ENCODE measurements around the gene WDR88.

WDR88 gene

GRCh38 chr19:33214596-33214995, 82.7 kb downstream of the WDR88 start:
- no peak overlapping the region for H3K27ac ChIP-seq (ENCODE audit: low read depth, low read length, poor library complexity, severe bottlenecking)
- H3K4me3 ChIP-seq (ENCODE audit: low read depth, low read length, poor library complexity, severe bottlenecking) = no peak overlapping the region
- H3K36me3 ChIP-seq (ENCODE audit: insufficient read depth, low read length) = no peaks in the 10 kb centered on the region
- H3F3A ChIP-seq (ENCODE audit: insufficient read depth, low read length) = no peaks in the 10 kb centered on the region
- no peaks in the 10 kb centered on the region for H3K9me3 ChIP-seq (ENCODE audit: low read length)
- no peak overlapping the region for H2AFZ ChIP-seq (ENCODE audit: low read length)
- H3K27me3 ChIP-seq (ENCODE audit: insufficient read depth, low read length) = peaks cover 4% of the 10 kb centered on the region; the same call in 1 of the 2 replicates
- H3K4me1 ChIP-seq (ENCODE audit: insufficient read depth, low read length, severe bottlenecking) = no peaks in the 10 kb centered on the region
- H4K20me1 ChIP-seq (ENCODE audit: insufficient read depth, low read length) = no peaks in the 10 kb centered on the region
- H3K9me2 ChIP-seq (ENCODE audit: low read depth, low read length) = no peaks in the 10 kb centered on the region
- no peak overlapping the region for H3K9ac ChIP-seq (ENCODE audit: low read length)
- TF ChIP-seq, protein P1, sequence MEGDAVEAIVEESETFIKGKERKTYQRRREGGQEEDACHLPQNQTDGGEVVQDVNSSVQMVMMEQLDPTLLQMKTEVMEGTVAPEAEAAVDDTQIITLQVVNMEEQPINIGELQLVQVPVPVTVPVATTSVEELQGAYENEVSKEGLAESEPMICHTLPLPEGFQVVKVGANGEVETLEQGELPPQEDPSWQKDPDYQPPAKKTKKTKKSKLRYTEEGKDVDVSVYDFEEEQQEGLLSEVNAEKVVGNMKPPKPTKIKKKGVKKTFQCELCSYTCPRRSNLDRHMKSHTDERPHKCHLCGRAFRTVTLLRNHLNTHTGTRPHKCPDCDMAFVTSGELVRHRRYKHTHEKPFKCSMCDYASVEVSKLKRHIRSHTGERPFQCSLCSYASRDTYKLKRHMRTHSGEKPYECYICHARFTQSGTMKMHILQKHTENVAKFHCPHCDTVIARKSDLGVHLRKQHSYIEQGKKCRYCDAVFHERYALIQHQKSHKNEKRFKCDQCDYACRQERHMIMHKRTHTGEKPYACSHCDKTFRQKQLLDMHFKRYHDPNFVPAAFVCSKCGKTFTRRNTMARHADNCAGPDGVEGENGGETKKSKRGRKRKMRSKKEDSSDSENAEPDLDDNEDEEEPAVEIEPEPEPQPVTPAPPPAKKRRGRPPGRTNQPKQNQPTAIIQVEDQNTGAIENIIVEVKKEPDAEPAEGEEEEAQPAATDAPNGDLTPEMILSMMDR (IDR thresholded peaks at IDR 0.05; ENCODE audit: low read length) = 0 out of 2 replicates have a peak, but pooled peaks have one; percentile 17
- TF ChIP-seq EZH2 (IDR thresholded peaks at IDR 0.05; ENCODE audit: borderline replicate concordance, low read length) = no peak
- no peaks in the 10 kb centered on the region for H3K79me2 ChIP-seq (ENCODE audit: insufficient read depth, low read length)
- no peak overlapping the region for H3K4me2 ChIP-seq (ENCODE audit: low read length)

DNA sequence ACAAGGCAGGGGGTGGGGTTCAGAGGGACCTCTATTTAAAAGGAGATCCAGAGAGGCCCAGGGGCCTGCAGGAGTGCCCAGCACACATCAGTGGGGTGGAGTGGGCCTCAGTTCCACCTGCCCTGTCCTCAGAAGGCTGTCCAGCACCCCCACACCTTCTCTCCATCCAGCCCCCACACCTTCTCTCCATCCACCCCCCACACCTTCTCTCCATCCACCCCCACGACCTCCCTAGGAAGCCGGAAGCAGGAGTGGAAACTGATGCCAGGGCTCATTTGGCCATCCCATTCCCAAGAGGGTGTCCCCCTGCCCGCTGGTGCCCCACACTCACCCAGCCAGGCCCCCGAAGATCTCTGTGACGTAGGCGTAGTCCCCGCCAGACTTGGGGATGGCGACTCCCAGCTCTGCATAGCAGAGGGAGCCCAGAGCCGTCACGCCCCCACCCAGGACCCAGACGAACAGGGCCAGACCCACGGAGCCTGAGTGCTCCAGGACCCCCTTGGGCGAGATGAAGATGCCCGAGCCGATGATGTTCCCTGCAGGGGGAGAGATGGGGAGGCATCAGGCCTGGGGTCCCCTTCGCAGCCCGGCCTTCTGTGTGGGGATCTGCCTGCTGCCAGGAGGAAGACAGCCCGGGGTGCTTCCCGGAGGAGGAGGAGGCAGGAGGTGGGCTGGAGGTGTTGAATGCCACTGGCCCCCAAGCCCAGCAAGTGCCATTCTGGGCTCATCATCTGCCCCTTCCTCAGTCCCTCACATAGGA, 83.7 kb downstream of the WDR88 start:
- Histone ChIP-seq H4K20me1 (ENCODE audit: insufficient read depth, low read length) (no peaks in the 10 kb centered on the region), H3K9me2 (ENCODE audit: low read depth, low read length) (no peaks in the 10 kb centered on the region), H3K36me3 (ENCODE audit: insufficient read depth, low read length) (no peaks in the 10 kb centered on the region), H3K4me3 (ENCODE audit: low read depth, low read length, poor library complexity, severe bottlenecking) (no peak overlapping the region), H3K9me3 (ENCODE audit: low read length) (no peaks in the 10 kb centered on the region), H3K27ac (ENCODE audit: low read depth, low read length, poor library complexity, severe bottlenecking) (no peak overlapping the region), H3K4me2 (ENCODE audit: low read length) (no peak overlapping the region), H3F3A (ENCODE audit: insufficient read depth, low read length) (no peaks in the 10 kb centered on the region), H3K9ac (ENCODE audit: low read length) (no peak overlapping the region), H3K79me2 (ENCODE audit: insufficient read depth, low read length) (no peaks in the 10 kb centered on the region), H3K27me3 (ENCODE audit: insufficient read depth, low read length) (peaks cover 4% of the 10 kb centered on the region; the same call in 1 of the 2 replicates), H2AFZ (ENCODE audit: low read length) (no peak overlapping the region), H3K4me1 (ENCODE audit: insufficient read depth, low read length, severe bottlenecking) (no peaks in the 10 kb centered on the region)
- TF ChIP-seq EZH2 (IDR thresholded peaks at IDR 0.05; ENCODE audit: borderline replicate concordance, low read length) = no peak
- TF ChIP-seq, protein P1 (IDR thresholded peaks at IDR 0.05; ENCODE audit: low read length) = no peak

DNA sequence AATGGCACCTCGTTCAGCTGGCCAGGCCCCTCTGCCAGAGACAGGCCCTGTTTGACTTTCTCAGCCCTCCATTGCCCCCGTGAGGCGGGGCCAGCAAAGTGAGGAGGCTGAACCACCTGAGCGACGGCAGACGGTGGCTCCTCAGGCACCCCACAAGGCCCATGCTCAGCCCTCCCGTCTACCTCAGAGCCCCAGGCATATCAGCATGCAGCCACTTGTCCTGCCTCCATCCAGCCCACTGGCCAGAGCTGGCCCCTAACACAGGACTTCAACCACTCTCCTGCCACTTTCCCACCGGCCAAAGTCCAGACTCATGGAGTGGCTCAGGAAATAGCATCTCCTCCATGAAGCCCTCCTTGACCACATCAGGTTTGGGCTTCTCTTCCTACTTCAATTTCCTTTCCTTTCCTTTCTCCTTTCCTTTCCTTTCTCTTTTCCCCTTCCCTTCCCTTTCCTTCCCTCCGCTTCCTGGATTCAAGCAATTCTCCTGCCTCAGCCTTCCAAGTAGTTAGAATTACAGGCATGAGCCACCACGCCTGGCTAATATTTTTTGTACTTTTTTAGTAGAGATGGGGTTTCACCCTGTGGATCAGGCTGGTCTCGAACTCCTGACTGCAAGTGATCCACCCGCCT, 84.4 kb downstream of the WDR88 start:
- H3K9ac ChIP-seq (ENCODE audit: low read length) = no peak overlapping the region
- no peaks in the 10 kb centered on the region for H4K20me1 ChIP-seq (ENCODE audit: insufficient read depth, low read length)
- no peaks in the 10 kb centered on the region for H3K79me2 ChIP-seq (ENCODE audit: insufficient read depth, low read length)
- no peak overlapping the region for H3K4me3 ChIP-seq (ENCODE audit: low read depth, low read length, poor library complexity, severe bottlenecking)
- H3K36me3 ChIP-seq (ENCODE audit: insufficient read depth, low read length) = no peaks in the 10 kb centered on the region
- no peaks in the 10 kb centered on the region for H3K9me2 ChIP-seq (ENCODE audit: low read depth, low read length)
- H3K4me1 ChIP-seq (ENCODE audit: insufficient read depth, low read length, severe bottlenecking) = no peaks in the 10 kb centered on the region
- no peaks in the 10 kb centered on the region for H3F3A ChIP-seq (ENCODE audit: insufficient read depth, low read length)
- H2AFZ ChIP-seq (ENCODE audit: low read length) = no peak overlapping the region
- H3K4me2 ChIP-seq (ENCODE audit: low read length) = no peak overlapping the region
- no peak overlapping the region for H3K27ac ChIP-seq (ENCODE audit: low read depth, low read length, poor library complexity, severe bottlenecking)
- TF ChIP-seq, protein P1 (IDR thresholded peaks at IDR 0.05; ENCODE audit: low read length) = no peak
- no peak for TF ChIP-seq EZH2 (IDR thresholded peaks at IDR 0.05; ENCODE audit: borderline replicate concordance, low read length)
- peaks cover 4% of the 10 kb centered on the region; the same call in 1 of the 2 replicates for H3K27me3 ChIP-seq (ENCODE audit: insufficient read depth, low read length)
- H3K9me3 ChIP-seq (ENCODE audit: low read length) = no peaks in the 10 kb centered on the region
